Stimulated activated CD8-positive, alpha-beta memory T cell treated with anti-CD3 and anti-CD28 coated beads, Interleukin-15, amount 100 ng/mL, for 4 hours (primary cell): ENCODE measurements around the gene PLEKHJ1.
"Not testable (repeated sequence)": the region's sequence is repeated elsewhere in the genome, so short reads cannot be mapped to it uniquely, and the experiment has no call there.

ENCODE experiments used
- DNase-seq, 2 donors: peaks; one replicate each; pipeline ENCODE4 v3.0.0-alpha.2; 2020; ENCODE audit warnings: low read depth in 2 of 2

The PLEKHJ1 gene, protein sequence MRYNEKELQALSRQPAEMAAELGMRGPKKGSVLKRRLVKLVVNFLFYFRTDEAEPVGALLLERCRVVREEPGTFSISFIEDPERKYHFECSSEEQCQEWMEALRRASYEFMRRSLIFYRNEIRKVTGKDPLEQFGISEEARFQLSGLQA

DNA sequence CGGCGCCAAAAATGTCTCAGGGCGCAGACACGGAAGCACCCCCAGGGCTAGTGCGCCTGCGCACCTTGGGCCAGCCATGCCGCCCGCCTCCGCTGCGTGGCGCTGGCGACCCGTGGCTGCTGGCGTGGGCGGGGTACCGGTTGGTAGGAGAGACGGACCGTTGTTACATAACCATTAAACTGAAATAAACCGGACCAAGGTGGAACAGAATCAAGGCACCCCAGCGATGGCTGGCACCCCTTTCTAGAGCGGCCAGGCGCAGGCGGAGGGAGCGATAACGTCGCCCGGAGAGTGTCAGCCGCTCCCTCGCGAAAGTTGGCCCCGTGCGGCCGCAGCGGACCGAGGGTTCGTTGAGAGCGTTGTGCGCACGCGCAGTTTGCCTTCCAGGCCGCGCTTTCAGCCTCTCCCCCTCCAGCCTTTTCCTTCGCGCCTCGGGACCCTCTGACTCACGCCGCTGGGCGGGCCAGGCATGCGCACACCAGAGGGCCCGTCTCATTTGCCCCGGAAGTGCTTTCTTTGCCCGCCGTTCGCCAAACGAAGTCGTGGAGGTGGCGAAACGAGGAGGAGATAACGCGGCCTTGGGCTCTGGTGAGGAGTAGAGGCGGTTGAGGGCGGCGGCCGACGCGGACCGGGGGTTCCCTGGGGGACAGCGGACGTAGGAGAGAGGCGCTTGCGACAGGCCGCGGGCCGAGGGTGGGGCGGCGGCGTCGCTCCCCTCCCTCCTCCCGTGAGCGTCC lies at the start of gene PLEKHJ1, which contains the start of gene SF3A2:
Gene PLEKHJ1, minus strand, starts transcription at position 16 of the 737 bp plus-strand sequence. CDS start 81 bp downstream, outside the sequence.
Gene SF3A2, plus strand, starts transcription at position 511 of the 737 bp plus-strand sequence. CDS start 6,595 bp downstream, outside the sequence.
- peak; percentile 96 to 97 for DNase-seq

DNA sequence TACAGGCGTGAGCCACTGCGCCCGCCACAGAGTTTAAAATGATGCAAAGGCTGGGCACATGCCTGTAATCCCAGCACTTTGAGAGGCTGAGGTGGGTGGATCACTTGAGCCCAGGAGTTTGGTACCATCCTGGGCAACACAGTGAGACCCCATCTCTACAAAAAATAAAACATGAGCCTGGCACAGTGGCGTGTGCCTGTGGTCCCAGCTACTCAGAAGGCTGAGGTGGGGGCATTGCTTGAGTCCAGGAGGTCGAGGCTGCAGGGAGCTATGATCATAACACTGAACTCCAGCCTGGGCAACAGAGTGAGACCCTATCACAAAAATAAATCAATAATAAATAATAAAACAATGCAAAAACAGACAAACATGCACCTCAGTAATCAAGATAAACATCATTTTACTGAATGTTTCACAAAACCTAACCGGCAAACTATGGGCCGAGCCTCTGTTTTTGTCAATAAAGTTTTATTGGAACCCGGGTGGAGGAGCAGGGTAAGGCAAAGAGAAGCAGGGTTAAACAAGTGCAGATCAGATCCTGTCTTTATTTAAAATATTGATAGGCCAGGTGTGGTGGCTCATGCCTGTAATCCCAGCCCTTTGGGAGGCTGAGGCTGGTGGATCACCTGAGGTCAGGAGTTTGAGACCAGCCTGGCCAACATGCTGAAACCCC lies 47.8 kb upstream of the PLEKHJ1 start:
- no peak for DNase-seq

DNA sequence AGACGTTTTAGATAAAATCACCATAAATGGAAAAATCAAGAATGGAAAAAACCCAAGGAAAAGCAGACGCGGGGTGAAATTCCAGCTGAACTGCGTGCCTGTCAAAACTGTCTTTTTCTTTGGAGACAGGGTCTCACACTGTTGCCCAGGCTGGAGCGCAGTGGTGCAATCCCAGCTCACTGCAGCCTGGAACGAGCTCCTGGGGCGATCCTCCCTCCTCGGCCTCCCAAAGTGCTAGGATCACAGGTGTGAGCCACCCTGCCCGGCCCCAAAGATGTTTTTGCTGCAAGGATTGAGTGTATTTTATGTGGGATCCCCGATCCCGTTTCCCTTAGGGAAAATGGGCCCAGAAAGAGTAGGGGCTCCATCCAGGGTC lies 46.7 kb upstream of the PLEKHJ1 start:
- DNase-seq: no peak

DNA sequence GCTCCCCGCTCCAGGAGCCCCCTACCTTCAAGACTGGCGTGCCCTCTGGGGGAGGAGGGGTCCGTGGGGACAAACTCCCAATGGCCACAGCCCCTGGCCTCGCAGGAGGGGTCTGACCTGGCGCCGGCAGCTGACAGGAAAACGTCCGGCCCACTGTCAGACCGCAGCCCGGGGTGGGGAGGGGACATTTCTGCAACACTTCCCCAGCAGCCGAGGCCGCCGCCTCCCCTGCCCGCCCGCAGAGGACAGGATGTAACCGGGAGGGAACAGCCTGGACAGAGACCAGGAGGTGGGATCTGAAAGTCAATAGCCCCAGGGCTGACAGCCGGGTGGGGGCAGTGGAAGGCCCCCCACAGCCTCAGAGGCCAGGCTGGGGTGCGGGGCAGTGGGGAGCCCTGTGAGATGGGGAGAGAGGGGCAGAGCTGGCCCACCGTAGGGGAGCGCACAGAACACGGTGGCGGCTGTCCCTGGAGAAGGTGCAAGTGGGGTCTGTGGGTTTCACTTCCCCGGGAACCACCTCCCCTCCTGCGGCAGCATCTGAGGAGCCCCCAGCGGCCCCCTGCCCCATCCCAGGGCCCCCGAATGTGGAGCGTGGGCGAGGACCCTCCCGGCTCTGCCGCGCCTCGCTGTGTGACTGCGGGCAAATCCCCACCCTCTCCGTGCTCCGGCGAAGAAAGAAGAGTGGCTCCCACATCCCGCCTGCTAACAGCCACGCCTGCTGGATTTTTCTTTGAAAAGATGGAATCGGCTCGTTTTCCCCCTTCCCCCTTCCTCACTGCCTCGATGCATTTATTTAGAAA lies 46.1 kb upstream of the PLEKHJ1 start, which contains the start of gene PEAK3:
Gene PEAK3, minus strand, starts transcription at position 114 of the 800 bp plus-strand sequence. CDS start 1,244 bp downstream, outside the sequence.
- DNase-seq: no peak

DNA sequence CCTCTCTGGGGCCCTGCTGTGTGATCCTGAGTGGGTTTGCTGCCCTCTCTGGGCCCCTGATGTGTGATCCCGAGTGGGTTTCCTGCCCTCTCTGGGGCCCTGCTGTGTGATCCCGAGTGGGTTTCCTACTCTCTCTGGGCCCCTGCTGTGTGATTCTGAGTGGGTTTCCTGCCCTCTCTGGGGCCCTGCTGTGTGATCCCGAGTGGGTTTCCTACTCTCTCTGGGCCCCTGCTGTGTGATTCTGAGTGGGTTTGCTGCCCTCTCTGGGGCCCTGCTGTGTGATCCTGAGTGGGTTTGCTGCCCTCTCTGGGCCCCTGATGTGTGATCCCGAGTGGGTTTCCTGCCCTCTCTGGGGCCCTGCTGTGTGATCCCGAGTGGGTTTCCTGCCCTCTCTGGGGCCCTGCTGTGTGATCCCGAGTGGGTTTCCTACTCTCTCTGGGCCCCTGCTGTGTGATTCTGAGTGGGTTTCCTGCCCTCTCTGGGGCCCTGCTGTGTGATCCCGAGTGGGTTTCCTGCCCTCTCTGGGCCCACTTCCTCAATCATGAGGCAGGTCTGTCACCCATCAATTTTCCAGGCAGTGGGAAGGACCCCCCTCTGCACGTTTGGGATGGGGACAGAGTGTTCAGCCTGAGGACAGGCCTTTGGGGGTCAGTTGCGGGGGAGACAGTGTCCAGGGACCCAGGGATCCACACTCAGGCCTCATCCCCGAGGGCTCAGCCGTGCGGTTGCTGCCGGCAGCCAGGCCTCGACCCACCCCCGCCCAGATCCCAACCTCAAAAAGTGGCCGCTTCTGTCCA lies 45.3 kb upstream of the PLEKHJ1 start:
- not testable (repeated sequence) for DNase-seq

DNA sequence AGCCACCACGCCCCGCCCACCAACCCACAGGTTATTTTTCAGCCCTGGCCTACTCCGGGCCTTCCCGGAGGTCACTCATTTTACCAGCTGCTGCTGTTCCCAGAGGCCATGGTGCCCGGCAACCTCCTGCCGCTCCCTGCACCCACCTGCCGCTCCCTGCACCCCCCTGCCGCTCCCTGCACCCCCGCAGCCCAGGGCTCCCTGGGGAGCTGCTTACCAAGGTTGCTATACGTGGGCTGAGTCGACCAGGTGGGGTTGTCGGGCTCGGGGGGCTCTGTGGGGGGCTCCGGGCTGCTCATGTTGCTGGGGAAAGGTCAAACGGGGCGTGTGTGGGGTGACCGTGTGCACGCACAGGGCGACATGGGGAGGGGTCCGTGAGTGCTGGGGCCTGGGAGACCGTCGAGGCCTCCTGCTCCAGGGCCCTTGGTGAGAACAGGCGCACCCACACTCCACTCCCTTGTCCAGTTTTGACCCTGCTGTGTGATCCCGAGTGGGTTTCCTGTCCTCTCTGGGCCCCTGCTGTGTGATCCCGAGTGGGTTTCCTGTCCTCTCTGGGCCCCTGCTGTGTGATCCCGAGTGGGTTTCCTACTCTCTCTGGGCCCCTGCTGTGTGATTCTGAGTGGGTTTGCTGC lies 44.6 kb upstream of the PLEKHJ1 start:
- no peak for DNase-seq

DNA sequence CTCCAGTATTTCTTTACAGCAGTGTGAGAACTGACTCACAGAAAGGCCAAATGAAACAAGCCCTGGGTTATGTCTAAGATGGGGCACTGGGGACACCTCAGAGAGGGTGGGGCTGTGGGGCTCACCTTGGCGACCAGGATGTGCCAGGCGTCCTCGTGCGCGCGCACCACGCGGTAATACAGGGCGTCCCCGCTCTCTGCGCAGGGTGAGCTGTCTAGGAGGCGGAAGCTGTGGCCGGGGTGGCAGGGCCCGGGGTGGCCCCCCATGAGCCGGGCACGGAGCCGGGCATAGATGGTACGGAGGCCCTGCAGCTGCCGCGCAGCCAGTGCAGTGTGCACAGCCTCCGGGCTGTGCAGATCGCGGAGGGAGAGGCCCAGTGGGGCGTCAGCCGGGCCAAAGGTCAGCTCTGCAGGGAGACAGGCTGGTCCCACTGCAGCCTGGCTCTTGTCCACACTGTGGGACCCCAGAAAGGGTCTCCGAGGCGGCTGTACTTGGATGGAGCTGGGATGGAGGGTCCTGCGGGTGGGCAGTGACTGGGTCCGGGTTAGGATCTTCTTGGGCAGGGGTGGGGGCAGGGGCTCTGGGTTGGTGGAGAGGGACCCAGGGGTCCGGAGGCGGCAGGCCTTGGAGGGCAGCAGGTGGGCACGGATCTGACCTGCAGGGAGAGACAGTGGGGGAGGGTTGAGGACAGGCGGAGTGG lies 42.5 kb upstream of the PLEKHJ1 start:
- DNase-seq: no peak

DNA sequence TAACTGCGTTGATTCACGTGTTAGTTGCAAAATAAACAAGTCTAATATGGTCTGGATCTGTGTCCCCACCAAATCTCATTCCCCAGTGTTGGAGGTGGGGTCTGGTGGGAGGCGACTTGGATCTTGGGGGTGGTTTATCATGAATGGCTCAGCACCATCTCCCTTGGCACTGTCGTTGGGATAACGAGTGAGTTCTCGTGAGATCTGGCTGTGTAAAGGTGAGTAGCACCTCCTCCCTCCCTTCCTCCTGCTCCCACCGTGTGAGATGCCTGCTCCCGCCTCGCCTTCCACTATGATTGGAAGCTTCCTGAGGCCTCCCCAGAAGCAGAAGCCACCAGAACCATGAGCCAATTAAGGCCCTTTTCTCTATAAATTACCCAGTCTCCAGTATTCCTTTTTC lies 41.0 kb upstream of the PLEKHJ1 start:
- no peak for DNase-seq

DNA sequence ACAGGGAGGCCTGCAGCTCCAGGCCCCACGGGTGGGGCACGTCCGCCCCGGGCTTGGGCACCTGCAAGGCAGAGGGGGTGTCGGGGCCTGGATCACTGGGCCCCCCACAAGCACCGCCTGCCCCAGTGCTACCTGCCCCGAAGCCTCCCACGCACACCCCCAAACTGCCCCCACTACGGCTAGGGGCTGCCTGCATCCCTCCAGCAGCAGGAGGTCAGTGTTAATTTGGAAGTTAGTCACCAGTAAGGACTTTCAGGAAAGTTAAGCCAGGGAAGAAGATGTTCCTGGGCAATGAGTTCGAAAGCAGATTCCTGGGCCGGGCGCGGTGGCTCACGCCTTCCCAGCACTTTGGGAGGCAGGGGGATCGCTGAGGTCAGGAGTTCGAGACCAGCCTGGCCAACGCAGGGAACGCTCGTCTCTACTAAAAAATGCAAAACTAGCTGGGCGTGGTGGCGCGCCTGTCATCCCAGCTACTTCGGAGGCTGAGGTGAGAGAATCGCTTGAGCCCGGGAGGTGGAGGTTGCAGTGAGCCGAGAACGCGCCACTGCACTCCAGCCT lies 40.4 kb upstream of the PLEKHJ1 start:
- DNase-seq: no peak

DNA sequence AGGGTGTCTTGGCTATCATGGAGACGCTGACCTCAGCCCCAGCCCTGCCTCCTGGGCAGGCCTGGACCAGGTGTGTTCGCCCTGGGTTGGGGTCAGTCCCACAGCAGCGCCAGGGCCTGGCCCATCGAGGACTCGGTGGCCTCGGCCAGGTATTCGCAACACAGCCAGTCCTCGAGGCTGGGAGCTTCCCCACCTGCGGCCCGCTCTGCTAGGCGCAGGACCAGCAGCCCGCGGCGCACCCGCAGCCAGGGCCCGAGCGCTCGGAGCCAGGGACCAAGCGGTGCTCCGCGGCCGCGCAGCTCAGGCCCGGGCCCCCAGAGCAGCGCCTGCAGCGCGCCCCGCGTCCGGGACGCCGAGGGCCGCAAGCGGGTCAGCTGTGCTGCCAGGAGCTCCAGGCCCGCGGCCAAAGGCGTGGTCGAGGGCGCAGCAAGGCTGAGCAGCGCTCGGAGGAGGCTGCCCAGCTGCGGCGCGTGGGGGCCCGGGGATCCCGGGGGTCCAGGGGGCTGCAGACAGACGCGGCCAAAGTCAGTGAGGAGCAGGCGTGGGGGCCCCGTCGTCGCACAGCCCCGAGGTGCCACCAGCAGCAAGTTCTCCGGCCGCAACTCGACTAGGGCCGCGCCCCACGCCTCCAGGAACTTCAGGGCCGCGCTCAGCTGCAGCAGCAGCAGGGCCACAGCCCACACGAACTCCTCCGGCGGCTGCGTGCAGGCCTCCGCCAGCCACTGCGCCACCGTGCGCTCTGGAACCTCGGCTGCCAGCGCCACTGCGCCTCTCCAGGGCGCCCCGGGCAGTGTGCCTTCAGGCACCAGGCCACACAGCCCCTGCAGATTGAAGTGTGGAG lies 39.7 kb upstream of the PLEKHJ1 start:
- DNase-seq: no peak

DNA sequence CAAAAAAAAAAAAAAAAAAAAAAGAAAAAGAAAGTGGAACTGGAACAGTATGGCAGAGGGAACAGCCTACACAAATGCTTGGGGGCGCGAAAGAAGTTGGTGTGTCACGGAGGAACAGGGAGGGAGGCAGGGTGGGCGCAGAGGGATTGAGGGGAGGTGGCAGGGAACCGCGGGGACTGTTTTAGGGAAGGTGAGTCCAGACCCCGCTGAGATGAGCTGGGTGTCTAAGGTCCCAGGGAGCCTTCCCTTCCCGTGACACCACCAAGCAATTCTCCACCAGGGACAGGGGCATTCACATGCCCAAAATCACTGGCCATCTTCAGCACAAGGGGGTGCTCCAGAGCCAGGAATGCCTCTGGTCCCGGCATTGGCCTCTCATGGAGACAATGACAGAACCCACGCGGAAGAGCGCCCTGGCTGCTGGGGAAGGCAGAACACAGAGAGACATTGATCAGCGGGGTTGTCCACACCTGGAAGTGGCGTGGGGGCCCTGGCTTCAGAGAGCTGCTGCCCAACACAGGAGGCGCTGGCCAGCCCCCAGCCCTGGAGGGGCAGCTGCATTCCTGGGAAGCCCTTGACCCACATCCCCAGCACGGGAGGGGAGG lies 38.9 kb upstream of the PLEKHJ1 start:
- no peak for DNase-seq

DNA sequence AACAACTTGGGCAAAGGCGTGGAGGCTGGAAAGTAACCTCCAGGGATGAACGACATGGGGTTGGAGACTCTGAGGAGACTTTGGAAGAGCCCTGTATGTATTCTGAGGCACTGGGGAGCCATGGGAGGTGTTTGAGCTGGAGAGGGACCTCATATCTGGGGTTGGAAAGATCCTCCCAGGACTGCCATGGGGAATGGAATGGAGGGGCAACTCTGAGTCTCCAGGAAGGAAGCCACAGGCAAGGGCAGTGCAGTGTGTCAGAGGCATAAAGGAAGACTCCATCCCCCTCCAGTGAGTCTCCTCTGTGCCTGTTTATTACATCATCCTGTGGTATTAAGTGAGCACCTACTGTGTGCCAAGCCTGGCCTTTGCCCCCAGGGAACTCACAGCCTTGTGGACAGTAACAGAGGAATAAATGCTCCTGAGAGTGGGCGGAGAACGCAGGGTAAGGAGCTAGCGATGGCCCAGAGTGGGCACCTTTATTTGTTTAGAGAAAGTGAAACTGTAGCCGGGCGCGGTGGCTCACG lies 38.1 kb upstream of the PLEKHJ1 start:
- no peak for DNase-seq

DNA sequence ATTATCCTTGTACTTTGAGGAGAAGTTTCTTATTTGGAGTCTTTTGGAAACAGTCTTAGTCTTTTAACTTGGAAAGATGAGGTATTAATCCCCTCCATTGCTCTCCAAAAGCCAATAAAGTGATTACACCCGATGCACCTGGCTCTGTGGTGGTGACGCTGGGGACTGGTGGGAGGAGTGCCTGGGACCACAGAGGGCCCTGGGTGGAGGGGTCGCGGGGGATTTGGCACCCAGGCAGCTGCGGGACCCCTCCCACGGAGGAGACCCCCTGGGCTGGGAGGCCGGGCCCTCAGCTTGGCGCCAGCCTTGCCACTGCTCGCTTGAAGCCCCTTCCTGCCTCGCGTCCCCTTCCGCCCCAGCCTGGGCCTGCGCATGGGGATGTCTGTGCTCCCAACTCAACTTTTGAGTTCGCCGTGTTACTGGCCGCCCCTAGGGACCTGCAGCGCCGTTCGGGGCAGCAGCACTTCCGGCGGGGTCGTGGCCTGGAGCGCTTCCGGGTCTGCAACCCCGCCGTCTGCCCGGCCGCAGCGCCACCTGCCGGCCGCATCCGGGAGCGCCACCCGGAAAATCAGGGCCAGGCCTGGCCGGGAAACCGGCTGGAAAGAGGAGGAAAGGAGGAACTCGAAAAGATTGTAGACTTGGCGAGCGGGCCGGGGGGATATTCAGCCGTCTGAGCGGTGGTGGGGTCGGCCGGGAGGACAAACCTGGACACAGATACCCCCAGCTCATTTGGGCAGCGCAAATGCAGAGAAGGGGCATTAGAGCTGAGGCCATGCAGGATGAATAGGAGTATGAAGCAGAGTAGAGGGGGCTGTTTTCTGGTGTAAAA lies 37.4 kb upstream of the PLEKHJ1 start:
- DNase-seq: no peak

DNA sequence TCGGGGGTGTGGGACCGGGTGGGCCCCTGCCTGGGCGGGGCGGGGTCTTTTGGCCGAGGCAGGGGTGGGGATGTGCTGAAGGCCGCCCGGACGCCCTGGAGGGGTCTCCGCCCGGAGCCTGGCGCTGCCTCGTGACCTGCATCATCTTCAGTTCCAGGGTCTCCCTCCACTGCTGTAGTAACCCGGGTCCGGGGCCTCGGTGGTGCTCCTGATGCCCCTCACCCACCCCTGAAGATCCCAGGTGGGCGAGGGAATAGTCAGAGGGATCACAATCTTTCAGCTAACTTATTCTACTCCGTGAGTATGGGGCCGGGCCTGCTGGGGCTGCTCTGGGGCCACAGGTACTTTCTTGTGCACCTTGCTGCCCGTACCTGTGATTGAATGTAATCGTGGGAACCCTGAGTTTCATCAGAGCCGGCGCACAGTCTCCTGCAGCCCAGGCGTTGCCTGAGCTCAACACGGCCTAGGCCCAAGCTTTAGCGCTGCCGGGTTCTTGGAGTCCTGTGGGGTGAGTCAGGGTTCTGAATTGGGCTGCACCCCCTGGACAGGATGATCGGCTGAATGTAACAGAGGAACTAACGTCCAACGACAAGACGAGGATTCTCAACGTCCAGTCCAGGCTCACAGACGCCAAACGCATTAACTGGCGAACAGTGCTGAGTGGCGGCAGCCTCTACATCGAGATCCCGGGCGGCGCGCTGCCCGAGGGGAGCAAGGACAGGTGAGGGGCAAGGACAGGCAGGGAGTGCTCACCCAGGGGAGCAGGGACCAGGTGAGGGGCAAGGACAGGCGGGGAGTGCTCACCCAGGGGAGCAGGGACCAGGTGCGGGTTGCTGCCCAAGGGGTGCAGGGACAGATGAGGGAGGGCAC lies 35.3 kb upstream of the PLEKHJ1 start:
- DNase-seq: no peak

DNA sequence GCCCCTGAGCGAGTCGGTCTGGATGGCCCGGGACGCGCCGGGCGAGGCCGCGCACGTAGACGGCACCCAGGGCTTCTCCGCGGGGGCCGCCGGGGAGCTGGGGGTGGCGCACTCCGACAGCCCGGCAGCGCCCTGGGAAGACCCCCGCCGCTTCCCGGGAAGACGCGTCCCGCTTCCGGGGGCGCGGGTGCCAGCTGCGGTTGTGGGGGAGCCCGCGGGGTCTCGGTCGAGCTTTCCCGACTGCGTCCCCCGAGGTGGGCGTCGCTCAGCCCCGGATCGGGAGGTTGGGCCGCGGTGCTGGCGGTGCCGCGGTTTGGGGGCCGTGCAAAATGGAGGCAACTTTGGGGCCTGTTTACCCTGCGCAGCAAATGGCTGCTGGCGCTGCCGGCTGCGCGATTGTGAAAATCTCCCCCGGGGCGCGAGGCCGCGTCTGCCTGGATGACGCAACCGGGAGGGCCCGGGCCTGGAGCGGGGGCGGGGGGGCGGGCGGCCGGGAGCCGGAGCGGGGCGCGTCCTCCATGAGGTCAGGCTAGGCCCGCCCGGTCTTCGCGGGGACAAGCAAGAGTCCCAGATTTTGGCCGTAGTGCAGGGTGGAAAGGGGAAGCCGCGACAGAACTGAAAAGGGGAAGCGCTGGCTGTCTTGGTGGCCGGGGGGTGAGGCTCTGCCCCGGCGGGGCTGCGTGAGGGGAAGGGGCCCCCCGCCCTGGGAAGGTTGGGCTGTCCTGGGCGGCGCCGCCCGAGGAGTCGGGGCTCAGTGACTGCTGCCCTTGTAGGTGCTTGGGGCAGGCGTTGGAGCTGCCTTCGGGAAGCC lies 34.5 kb upstream of the PLEKHJ1 start:
- peak; percentile 43 to 58 for DNase-seq

DNA sequence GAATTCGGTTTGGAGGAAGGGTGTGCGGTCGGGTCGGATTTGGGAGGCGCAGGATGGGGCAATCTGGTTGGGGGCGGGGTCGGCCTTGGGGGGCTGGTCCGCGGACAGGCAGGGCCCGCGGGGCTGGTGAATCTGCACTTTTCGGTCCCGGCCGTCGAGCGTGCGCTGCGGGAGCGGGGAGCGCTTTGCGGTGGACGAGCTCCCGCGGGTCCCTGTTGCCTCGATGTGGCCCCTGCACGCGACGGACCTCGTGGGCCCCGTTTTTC lies 34.0 kb upstream of the PLEKHJ1 start:
- DNase-seq: no peak
